Measurements from ENCODE around the gene PFN3. TPM values are rescaled to one million over a fixed set of nuclear protein-coding genes. Genes with fewer than 3 reads are reported as not detected.

Gene PFN3
- total RNA-seq, 2 experiments from 2014 or later: not detected

DNA sequence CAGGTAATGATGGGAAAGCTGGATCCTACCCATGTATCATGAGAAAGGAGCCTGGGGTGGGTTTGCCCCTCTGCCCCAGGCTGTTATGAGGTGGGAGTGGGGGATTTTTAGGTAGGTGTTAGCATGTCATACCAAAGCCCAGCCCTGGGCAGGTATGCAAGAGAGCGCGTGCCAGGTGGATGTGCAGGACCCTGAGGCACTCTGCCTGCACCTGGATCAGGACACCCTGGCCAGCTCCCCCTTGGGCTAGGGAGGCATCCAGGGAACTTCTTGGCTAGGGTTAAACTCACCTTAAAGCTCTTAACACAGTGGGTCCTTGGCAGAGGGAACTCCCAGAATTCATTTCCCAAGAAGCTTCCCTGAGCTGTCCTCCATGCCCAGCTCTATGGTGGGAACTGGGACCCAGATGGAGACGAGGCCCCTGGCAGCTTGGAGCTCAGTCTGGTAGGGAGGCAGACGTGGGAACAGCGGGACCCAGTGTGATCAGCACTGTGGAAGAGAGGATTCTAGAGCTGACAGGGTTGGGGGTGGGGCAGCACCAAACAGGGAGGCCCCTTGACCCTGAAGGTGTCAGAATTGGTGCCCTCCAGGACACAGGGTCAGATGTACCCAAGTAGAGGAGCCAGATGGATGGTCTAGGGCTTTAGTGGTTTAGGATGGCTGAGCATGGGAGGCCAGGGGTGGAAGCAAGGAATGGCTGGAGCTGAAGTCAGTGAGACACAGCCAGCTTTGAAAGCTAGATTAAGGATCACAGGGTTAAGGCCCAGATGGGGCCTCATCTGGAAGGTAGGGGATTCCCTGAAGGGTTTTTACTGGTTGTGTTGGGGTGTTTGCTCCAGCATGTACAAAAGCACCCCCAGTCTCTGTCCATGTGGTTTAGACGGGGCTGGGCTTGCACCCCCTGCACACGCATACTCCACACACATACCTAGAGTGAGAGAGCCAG, 43.9 kb upstream of the PFN3 start:
- DNase-seq (ENCODE audit: low spot score): peak; percentile 20
- ChIA-PET CTCF (ENCODE audit: unreplicated experiment) (interaction anchor here (0.6 to 0.7 kb wide), 3 partner anchors 18 to 78 kb away, joined by 3 to 6 read pairs (median 3); no protein-coding TSS in a partner anchor), POLR2A (interaction anchor here (0.5 to 1.8 kb wide), 6 partner anchors 11 to 92 kb away, joined by 3 to 10 read pairs (median 4); partner anchors contain the start of gene GRK6)
- no TSS peak for BruUV-seq (replicated peaks)
- Histone ChIP-seq H3K4me2 (ENCODE audit: low read length) (no peak overlapping the region), H3K4me1 (ENCODE audit: insufficient read depth, low read length, poor library complexity, severe bottlenecking) (peaks cover 44% of the 10 kb centered on the region), H3K9me3 (ENCODE audit: low read length) (no peaks in the 10 kb centered on the region), H4K20me1 (ENCODE audit: insufficient read depth, low read length) (0 out of 2 replicates have a peak, but pooled peaks cover 9% of the 10 kb centered on the region), H2AFZ (ENCODE audit: low read length) (no peak overlapping the region), H3K36me3 (ENCODE audit: insufficient read depth, low read length) (peaks cover 33% of the 10 kb centered on the region), H3K9me2 (ENCODE audit: insufficient read depth, low read length) (no peaks in the 10 kb centered on the region), H3K27ac (ENCODE audit: low read depth, low read length, poor library complexity, severe bottlenecking) (no peak overlapping the region), H3K79me2 (ENCODE audit: insufficient read depth, low read depth, low read length) (no peaks in the 10 kb centered on the region), H3K4me3 (ENCODE audit: low read depth, low read length, poor library complexity, severe bottlenecking) (no peak overlapping the region)
- intact Hi-C loops (cut with micrococcal nuclease; ENCODE audit: unreplicated experiment): loop anchor here (2.0 kb wide), 1 partner anchor 14 kb away; no protein-coding TSS in a partner anchor
- no peak for TF ChIP-seq CTCF (conservative IDR thresholded peaks at IDR 0.05; ENCODE audit: low read length)
- no peak for TF ChIP-seq EZH2phosphoT487 (IDR thresholded peaks at IDR 0.05; ENCODE audit: borderline replicate concordance, low read depth, low read length)

DNA sequence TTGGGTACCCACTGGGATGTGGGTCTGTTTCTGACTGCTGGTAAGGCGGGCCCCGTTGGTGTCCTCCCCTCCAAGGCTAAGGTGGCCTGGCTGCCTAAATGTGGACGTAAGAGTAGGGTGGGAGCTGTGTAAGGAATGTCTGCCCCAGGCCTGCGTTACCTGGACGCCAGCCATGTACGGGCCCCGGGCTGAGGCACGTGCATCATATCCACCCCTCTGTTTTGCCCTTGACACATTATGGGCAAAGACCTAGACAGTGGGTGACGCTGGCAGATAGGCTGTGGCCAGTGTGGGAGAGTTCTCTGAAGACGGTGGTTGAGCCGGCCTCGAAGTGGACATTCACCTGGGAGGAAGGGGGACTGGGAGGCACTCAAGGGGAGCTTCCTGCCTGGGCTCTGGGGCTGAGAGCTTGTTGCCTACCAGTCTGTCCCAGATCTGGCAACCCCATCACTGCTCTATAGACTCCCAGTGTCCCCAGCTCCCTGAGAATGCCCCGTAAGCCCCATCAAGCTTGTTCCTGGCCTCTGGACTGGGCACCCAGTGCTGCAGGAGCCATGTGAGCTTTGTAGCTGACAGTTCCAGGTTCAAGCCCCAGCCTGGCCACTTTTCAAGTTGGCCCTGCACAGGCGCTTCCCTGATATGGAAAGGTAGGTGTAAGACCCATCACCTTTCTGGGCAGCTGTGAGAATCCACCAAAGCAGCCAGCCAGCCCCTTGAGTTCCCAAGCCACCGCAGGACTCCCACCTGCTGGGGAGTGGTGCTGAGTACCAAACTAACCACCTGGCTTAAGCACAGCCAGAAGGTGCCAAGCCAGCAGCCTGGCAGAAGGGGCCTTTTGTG, 42.9 kb upstream of the PFN3 start:
- DNase-seq (ENCODE audit: low spot score): peak; percentile 25
- POLR2A ChIA-PET: interaction anchor here (0.7 kb wide), 1 partner anchor 16 kb away, joined by 3 read pairs; no protein-coding TSS in a partner anchor
- H2AFZ ChIP-seq (ENCODE audit: low read length): no peak overlapping the region
- no peaks in the 10 kb centered on the region for H3K9me3 ChIP-seq (ENCODE audit: low read length)
- H3K27ac ChIP-seq (ENCODE audit: low read depth, low read length, poor library complexity, severe bottlenecking): no peak overlapping the region
- H3K4me1 ChIP-seq (ENCODE audit: insufficient read depth, low read length, poor library complexity, severe bottlenecking): peaks cover 34% of the 10 kb centered on the region
- CTCF ChIA-PET (ENCODE audit: unreplicated experiment): no interaction called here
- no TSS peak for BruUV-seq (replicated peaks)
- TF ChIP-seq EZH2phosphoT487 (IDR thresholded peaks at IDR 0.05; ENCODE audit: borderline replicate concordance, low read depth, low read length) (no peak), CTCF (conservative IDR thresholded peaks at IDR 0.05; ENCODE audit: low read length) (no peak)
- intact Hi-C loops (cut with micrococcal nuclease; ENCODE audit: unreplicated experiment): no loop called here
- H3K79me2 ChIP-seq (ENCODE audit: insufficient read depth, low read depth, low read length): no peaks in the 10 kb centered on the region
- peaks cover 40% of the 10 kb centered on the region for H3K36me3 ChIP-seq (ENCODE audit: insufficient read depth, low read length)
- H4K20me1 ChIP-seq (ENCODE audit: insufficient read depth, low read length): no peaks in the 10 kb centered on the region
- no peaks in the 10 kb centered on the region for H3K9me2 ChIP-seq (ENCODE audit: insufficient read depth, low read length)
- no peak overlapping the region for H3K4me2 ChIP-seq (ENCODE audit: low read length)
- H3K4me3 ChIP-seq (ENCODE audit: low read depth, low read length, poor library complexity, severe bottlenecking): no peak overlapping the region
